Measurements from ENCODE around the gene ISG20. TPM values are rescaled to one million over a fixed set of nuclear protein-coding genes. Genes with fewer than 3 reads are reported as not detected.

ISG20 gene
- total and polyA plus RNA-seq, 4 donors, result 6.8 to 36.5 (median 14.3) TPM

DNA sequence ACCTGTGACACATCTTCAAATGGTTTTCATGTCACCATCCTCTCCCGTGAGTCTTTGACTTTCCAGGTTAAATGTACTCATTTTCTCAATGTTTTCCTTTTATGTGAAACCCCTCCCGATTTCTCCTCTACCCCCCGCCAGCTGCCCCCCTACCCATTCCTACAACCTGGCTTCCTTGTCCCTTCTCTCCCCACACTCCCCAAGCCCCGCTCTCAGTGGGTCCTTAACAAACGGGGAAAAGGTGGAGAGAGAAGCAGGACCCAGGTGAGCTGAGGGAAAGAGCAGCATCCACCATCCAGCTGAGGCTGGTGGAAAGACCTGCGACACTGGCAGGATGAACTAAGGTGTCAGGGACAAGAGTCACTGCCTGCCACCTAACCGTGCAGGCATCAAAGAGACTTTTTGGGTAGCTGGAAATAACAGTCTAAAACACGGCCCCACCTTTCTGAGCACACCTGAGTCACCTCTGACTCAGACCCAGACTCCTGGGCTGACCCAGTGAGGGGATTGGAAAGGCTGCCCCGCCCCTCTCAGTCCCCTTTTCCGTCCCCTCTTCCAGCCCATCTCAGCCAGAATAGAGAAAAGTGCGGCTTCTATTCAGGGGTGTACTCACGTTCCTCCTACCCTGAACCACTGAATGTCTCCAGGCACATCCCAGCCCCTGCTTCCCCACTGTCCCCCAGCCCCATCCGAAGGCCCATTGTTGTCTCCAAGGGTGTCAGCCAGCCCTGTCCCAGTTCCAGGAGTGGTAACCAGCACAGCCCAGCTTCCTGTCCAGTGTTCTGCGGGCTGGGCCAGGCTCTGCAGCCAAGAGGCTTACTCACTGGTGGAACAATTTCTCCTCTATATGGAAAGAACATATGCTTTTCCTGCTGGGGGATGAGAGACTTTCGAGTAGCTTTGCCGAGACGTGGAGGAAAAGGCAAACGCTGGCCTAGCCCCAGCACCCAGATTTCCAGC lies 20.4 kb downstream of the ISG20 start:
- no peak overlapping the region for H3K9ac ChIP-seq (ENCODE audit: low read depth in 1 of 2, low read length in 2 of 2)
- H3K27ac ChIP-seq (ENCODE audit: low read depth in 1 of 2, low read length in 2 of 2), result no peak overlapping the region
- H3K9me3 ChIP-seq (ENCODE audit: control insufficient read depth in 4 of 4, low read length in 3 of 4), result no peaks in the 10 kb centered on the region
- H3K36me3 ChIP-seq (ENCODE audit: control insufficient read depth in 4 of 4, insufficient read depth in 3 of 4, low read depth in 1 of 4, low read length in 3 of 4), result no peaks in the 10 kb centered on the region
- H3K27me3 ChIP-seq (ENCODE audit: control insufficient read depth in 4 of 4, insufficient read depth in 4 of 4, low read length in 3 of 4), result no peaks in the 10 kb centered on the region
- WGBS, result 79% methylated on average over 18 of the region's 18 CpGs
- TF ChIP-seq HNF4G (IDR thresholded peaks at IDR 0.05), result no peak
- no peak for TF ChIP-seq RXRA (IDR thresholded peaks at IDR 0.05)
- no peak for TF ChIP-seq GABPA (IDR thresholded peaks at IDR 0.05 in 1 of 2, conservative IDR thresholded peaks at IDR 0.05 in 1 of 2)
- no peak for TF ChIP-seq NR2F2 (IDR thresholded peaks at IDR 0.05)
- TF ChIP-seq, protein P1, sequence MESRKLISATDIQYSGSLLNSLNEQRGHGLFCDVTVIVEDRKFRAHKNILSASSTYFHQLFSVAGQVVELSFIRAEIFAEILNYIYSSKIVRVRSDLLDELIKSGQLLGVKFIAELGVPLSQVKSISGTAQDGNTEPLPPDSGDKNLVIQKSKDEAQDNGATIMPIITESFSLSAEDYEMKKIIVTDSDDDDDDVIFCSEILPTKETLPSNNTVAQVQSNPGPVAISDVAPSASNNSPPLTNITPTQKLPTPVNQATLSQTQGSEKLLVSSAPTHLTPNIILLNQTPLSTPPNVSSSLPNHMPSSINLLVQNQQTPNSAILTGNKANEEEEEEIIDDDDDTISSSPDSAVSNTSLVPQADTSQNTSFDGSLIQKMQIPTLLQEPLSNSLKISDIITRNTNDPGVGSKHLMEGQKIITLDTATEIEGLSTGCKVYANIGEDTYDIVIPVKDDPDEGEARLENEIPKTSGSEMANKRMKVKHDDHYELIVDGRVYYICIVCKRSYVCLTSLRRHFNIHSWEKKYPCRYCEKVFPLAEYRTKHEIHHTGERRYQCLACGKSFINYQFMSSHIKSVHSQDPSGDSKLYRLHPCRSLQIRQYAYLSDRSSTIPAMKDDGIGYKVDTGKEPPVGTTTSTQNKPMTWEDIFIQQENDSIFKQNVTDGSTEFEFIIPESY (IDR thresholded peaks at IDR 0.05), result no peak
- TF ChIP-seq, protein P2, sequence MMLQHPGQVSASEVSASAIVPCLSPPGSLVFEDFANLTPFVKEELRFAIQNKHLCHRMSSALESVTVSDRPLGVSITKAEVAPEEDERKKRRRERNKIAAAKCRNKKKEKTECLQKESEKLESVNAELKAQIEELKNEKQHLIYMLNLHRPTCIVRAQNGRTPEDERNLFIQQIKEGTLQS (IDR thresholded peaks at IDR 0.05), result no peak
- TF ChIP-seq TAF1 (conservative IDR thresholded peaks at IDR 0.05), result no peak
- TF ChIP-seq JUND (IDR thresholded peaks at IDR 0.05), result no peak
- DNase-seq (ENCODE audit: low spot score), result no peak
- H3K4me1 ChIP-seq (ENCODE audit: control insufficient read depth in 4 of 4, insufficient read depth in 4 of 4, low read length in 3 of 4), result peaks cover 0 to 2% (median 0%) of the 10 kb centered on the region in 4 donors
- H3K4me3 ChIP-seq (ENCODE audit: low read depth in 1 of 3, low read length in 3 of 3), result no peak overlapping the region

DNA sequence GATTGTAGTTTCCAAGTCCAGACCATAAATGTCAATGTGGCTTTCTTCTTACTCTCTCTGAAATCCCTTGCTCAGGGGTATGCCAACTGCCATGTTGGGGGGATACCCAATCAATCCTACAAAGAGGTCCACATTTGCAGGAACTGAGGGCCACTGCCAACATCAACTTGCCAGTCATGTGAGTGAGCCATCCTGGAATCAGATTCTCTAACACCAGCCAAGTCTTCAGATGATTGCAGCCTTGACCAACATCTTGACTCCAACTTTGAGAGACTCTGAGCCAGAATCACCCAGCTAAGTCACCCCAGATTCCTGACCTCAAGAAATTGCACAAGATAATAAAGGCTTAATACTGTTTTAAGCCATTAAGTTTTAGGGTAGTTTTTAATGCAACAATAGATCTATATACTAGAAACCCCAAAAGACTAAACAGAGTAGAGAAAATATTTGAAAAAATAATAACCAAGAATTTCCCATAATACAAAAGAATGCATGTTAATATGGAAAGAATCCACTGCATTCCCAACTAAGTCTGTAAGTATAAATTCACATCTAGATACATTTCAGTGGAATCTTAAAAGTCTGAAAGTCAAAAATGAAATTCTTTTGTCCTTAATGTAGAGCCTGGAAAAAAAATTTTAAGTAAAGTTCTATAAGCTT lies 22.4 kb downstream of the ISG20 start:
- H3K27me3 ChIP-seq (ENCODE audit: control insufficient read depth in 4 of 4, insufficient read depth in 4 of 4, low read length in 3 of 4), result no peaks in the 10 kb centered on the region
- DNase-seq (ENCODE audit: low spot score), result no peak
- no peak overlapping the region for H3K27ac ChIP-seq (ENCODE audit: low read depth in 1 of 2, low read length in 2 of 2)
- peaks cover 0 to 2% (median 0%) of the 10 kb centered on the region in 4 donors for H3K4me1 ChIP-seq (ENCODE audit: control insufficient read depth in 4 of 4, insufficient read depth in 4 of 4, low read length in 3 of 4)
- no peak overlapping the region for H3K9ac ChIP-seq (ENCODE audit: low read depth in 1 of 2, low read length in 2 of 2)
- TF ChIP-seq NR2F2 (IDR thresholded peaks at IDR 0.05), result no peak
- TF ChIP-seq JUND (IDR thresholded peaks at IDR 0.05), result no peak
- TF ChIP-seq, protein P3, sequence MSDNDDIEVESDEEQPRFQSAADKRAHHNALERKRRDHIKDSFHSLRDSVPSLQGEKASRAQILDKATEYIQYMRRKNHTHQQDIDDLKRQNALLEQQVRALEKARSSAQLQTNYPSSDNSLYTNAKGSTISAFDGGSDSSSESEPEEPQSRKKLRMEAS (IDR thresholded peaks at IDR 0.05), result no peak
- TF ChIP-seq SP1 (IDR thresholded peaks at IDR 0.05), result no peak
- no peak for TF ChIP-seq FOXA2 (IDR thresholded peaks at IDR 0.05)
- no peak for TF ChIP-seq TAF1 (conservative IDR thresholded peaks at IDR 0.05)
- TF ChIP-seq YY1 (IDR thresholded peaks at IDR 0.05), result no peak
- no peak for TF ChIP-seq RXRA (IDR thresholded peaks at IDR 0.05)
- TF ChIP-seq, protein P4, sequence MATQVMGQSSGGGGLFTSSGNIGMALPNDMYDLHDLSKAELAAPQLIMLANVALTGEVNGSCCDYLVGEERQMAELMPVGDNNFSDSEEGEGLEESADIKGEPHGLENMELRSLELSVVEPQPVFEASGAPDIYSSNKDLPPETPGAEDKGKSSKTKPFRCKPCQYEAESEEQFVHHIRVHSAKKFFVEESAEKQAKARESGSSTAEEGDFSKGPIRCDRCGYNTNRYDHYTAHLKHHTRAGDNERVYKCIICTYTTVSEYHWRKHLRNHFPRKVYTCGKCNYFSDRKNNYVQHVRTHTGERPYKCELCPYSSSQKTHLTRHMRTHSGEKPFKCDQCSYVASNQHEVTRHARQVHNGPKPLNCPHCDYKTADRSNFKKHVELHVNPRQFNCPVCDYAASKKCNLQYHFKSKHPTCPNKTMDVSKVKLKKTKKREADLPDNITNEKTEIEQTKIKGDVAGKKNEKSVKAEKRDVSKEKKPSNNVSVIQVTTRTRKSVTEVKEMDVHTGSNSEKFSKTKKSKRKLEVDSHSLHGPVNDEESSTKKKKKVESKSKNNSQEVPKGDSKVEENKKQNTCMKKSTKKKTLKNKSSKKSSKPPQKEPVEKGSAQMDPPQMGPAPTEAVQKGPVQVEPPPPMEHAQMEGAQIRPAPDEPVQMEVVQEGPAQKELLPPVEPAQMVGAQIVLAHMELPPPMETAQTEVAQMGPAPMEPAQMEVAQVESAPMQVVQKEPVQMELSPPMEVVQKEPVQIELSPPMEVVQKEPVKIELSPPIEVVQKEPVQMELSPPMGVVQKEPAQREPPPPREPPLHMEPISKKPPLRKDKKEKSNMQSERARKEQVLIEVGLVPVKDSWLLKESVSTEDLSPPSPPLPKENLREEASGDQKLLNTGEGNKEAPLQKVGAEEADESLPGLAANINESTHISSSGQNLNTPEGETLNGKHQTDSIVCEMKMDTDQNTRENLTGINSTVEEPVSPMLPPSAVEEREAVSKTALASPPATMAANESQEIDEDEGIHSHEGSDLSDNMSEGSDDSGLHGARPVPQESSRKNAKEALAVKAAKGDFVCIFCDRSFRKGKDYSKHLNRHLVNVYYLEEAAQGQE (IDR thresholded peaks at IDR 0.05), result no peak
- no peak for TF ChIP-seq FOXA1 (IDR thresholded peaks at IDR 0.05)
- no peak for TF ChIP-seq RAD21 (IDR thresholded peaks at IDR 0.05)
- TF ChIP-seq GABPA (IDR thresholded peaks at IDR 0.05 in 1 of 2, conservative IDR thresholded peaks at IDR 0.05 in 1 of 2), result no peak
- TF ChIP-seq, protein P2 (IDR thresholded peaks at IDR 0.05), result no peak
- H3K9me3 ChIP-seq (ENCODE audit: control insufficient read depth in 4 of 4, low read length in 3 of 4), result no peaks in the 10 kb centered on the region
- H3K4me3 ChIP-seq (ENCODE audit: low read depth in 1 of 3, low read length in 3 of 3), result no peak overlapping the region
- H3K36me3 ChIP-seq (ENCODE audit: control insufficient read depth in 4 of 4, insufficient read depth in 3 of 4, low read depth in 1 of 4, low read length in 3 of 4), result no peaks in the 10 kb centered on the region
